Thymus (tissue), 11 donors: ENCODE measurements around the gene KCNMA1. TPM values are rescaled to one million over a fixed set of nuclear protein-coding genes. Genes with fewer than 3 reads are reported as not detected.

ENCODE experiments used
- DNase-seq, 9 donors: peaks; one replicate each; pipeline ENCODE4 v3.0.0-alpha.2; 2013; ENCODE audit warnings: low spot score in 9 of 9, low read depth in 6 of 9, missing footprints in 1 of 9
- H3K27ac ChIP-seq, 2 donors: one replicate each; pipeline ENCODE4 v1.5.1; 2013; ENCODE audit warnings: control low read depth in 1 of 2, low read depth in 1 of 2, low read length in 1 of 2, mild to moderate bottlenecking in 1 of 2, moderate library complexity in 1 of 2
- H3K27me3 ChIP-seq, 2 donors: one replicate each; pipeline ENCODE4 v1.5.1; 2013; ENCODE audit warnings: low read length in 1 of 2; ENCODE audit not compliant: control insufficient read depth in 2 of 2, insufficient read depth in 1 of 2
- H3K36me3 ChIP-seq, 2 donors: one replicate each; pipeline ENCODE4 v1.5.1; 2013; ENCODE audit warnings: low read length in 1 of 2, mild to moderate bottlenecking in 1 of 2, moderate library complexity in 1 of 2; ENCODE audit not compliant: control insufficient read depth in 2 of 2, insufficient read depth in 2 of 2
- H3K4me1 ChIP-seq, 2 donors: one replicate each; pipeline ENCODE4 v1.5.1; 2013; ENCODE audit warnings: low read length in 2 of 2; ENCODE audit not compliant: control insufficient read depth in 2 of 2, insufficient read depth in 2 of 2
- H3K4me3 ChIP-seq, 2 donors: one replicate each; pipeline ENCODE4 v1.5.1; 2013; ENCODE audit warnings: low read length in 2 of 2, control low read depth in 1 of 2, mild to moderate bottlenecking in 1 of 2
- H3K9me3 ChIP-seq, 2 donors: one replicate each; pipeline ENCODE4 v1.5.1; 2013; ENCODE audit warnings: low read length in 1 of 2, mild to moderate bottlenecking in 1 of 2; ENCODE audit not compliant: control insufficient read depth in 2 of 2, insufficient read depth in 1 of 2
- WGBS: extraction: QIAGEN DNeasy Blood & Tissue Kit; methylation state at CpG from one replicate; pipeline ENCODE4 v1.1.7; 2013; 5-methylcytosine and 5-hydroxymethylcytosine counted together
- polyA plus RNA-seq: library from polyadenylated mRNA; stranded (reverse); fragments of 200-250 nt; gene quantifications from one replicate; pipeline ENCODE4 v1.2.3, GENCODE V29; 2013
- total RNA-seq: library from RNA; stranded (reverse); fragments of 120-200 nt; gene quantifications from one replicate; pipeline ENCODE4 v1.2.4, GENCODE V29; 2013
- donor health status: healthy.

Gene KCNMA1
- total and polyA plus RNA-seq, 2 donors: 1.9 to 12.9 TPM

DNA sequence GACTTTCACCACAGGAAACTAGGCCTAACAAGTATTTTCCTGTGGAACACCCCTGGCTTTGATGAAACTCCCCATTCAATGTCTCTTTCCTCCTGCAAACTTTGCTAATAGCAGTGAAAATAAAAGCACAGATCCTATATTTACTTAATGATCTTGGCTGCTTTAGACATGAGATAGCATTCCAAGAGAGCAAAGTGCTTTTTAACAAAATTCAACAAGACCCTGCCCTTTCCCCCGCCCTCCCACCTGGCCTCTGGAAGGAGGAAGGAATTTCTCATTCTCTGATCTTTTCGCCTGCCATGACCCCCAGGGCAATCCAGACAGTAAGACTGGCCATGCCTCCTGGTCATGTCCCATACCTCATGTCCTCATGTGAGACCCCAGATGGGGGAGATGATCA lies 185.7 kb downstream of the KCNMA1 start:
- DNase-seq: no peak
- H3K27ac ChIP-seq: no peak overlapping the region
- no peaks in the 10 kb centered on the region for H3K9me3 ChIP-seq
- no peaks in the 10 kb centered on the region for H3K27me3 ChIP-seq
- H3K36me3 ChIP-seq: no peaks in the 10 kb centered on the region
- no peaks in the 10 kb centered on the region for H3K4me1 ChIP-seq
- no peak overlapping the region for H3K4me3 ChIP-seq
- WGBS: 98% methylated on average over 2 of the region's 2 CpGs

DNA sequence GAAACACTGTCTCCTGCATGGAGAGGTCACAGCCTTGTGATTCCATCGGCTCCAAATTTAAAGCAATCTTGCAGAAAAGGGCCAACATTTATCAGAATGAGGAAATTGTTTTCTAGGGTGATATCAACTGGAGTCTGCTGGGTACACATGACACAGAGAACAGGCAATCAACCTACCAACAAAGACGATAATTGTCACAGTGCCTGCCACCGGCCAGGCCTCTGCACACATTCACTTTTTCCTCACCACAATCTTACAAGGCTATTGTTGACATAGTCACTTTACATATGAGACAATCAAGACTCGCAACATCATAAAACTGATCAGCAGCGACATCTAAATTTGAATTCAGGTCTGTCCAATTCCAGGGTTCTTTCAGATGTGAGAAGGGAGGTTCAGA lies 189.4 kb downstream of the KCNMA1 start:
- Histone ChIP-seq H3K4me3 (no peak overlapping the region), H3K36me3 (no peaks in the 10 kb centered on the region), H3K4me1 (no peaks in the 10 kb centered on the region), H3K9me3 (no peaks in the 10 kb centered on the region), H3K27me3 (no peaks in the 10 kb centered on the region), H3K27ac (no peak overlapping the region)
- WGBS: 95% methylated on average over 5 of the region's 5 CpGs
- no peak for DNase-seq

DNA sequence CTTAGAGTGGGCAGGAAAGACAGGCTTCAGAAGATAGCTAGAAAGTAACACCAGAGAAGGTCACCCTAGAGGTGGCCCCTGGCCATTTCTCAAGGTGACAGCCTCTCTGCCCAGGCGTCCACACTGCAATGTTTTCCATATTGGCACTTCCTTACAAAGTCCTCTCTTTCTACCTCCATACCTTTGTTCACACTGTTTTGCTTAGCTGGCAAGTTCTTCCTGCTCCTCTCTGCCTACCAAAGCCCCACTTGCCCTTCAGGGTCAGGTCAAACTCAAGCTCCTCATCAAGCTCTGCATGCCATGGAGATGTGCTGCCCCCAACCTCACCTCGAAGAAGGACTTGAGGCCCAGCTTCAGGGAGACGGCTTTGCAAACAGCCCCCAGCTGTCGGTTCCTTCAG lies 190.9 kb downstream of the KCNMA1 start:
- H3K27me3 ChIP-seq: no peaks in the 10 kb centered on the region
- DNase-seq: no peak
- H3K36me3 ChIP-seq: no peaks in the 10 kb centered on the region
- WGBS: 98% methylated on average over 4 of the region's 4 CpGs
- no peak overlapping the region for H3K27ac ChIP-seq
- no peaks in the 10 kb centered on the region for H3K4me1 ChIP-seq
- no peaks in the 10 kb centered on the region for H3K9me3 ChIP-seq
- H3K4me3 ChIP-seq: no peak overlapping the region

DNA sequence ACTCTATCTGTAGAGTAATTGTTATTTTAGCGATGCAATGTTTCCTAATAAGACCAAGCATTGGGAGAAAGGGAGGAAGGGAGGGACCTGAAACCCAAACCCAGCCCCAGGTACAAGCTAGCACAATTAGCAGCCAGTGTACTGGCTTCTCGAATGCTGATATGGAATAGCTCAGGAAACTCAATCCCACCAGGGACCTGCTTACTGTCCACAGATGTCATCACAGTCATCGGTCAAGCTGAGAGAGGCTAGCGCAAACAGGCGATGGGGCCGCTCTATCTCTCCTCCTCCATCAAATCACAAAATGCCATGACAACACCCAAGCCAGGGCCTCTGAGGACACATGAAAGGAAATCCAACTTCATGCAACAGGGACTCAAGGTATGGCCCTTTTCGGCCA lies 192.1 kb downstream of the KCNMA1 start:
- H3K4me3 ChIP-seq: no peak overlapping the region
- no peak overlapping the region for H3K27ac ChIP-seq
- H3K4me1 ChIP-seq: no peaks in the 10 kb centered on the region
- WGBS: 92% methylated on average over 7 of the region's 7 CpGs
- H3K9me3 ChIP-seq: no peaks in the 10 kb centered on the region
- no peak for DNase-seq
- H3K36me3 ChIP-seq: no peaks in the 10 kb centered on the region
- no peaks in the 10 kb centered on the region for H3K27me3 ChIP-seq

DNA sequence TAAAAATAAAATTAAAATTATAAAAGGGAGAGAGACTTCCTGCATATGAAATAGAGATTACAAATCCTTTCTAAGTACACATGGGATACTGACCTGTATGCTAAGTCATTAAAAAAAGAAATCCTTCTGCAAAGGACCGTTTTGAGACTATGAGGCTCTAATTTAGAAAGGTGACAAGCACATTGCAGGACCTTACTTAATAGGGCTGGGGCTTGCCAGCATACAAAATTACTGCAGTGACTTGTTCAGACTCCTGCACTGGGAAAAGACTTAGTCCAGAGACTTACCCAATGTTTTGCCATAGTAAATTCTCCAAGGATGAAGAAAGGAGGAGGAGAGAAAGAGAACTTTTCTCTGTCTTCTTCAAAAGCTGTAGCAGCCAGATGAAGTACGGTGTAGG lies 193.6 kb downstream of the KCNMA1 start:
- H3K27me3 ChIP-seq: no peaks in the 10 kb centered on the region
- 63% methylated on average over 2 of the region's 2 CpGs for WGBS

DNA sequence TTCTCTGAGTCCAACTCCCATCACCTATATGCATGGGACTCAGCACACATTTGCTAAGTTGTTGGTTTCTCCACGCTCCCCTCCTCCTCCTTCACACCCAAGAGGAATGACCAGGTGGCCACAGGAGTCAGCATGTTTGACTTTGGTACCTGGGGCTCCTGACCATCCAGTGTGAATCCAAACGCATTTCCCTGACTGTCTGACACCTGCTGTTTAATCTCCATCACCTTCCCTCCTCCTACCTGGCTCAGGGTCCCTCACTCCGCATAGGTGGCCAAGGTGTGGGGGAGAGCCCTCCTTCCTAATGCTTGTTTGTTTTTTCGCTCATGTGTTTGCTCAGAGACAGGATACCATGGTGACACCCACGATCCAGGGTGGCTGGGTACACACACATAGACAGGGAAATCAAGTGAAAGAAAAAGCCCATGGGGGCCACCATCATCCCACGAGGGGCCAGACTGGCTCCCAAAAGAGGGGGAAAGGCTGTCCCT lies 194.9 kb downstream of the KCNMA1 start:
- WGBS: 84% methylated on average over 6 of the region's 6 CpGs
- no peaks in the 10 kb centered on the region for H3K27me3 ChIP-seq
- DNase-seq: no peak
- H3K36me3 ChIP-seq: no peaks in the 10 kb centered on the region
- no peak overlapping the region for H3K27ac ChIP-seq
- H3K9me3 ChIP-seq: no peaks in the 10 kb centered on the region
- no peak overlapping the region for H3K4me3 ChIP-seq
- no peaks in the 10 kb centered on the region for H3K4me1 ChIP-seq

More for the DNA sequence above, 193.6 kb downstream of the KCNMA1 start:
- no peak overlapping the region for H3K27ac ChIP-seq
- H3K36me3 ChIP-seq: no peaks in the 10 kb centered on the region
- no peak for DNase-seq
- no peak overlapping the region for H3K4me3 ChIP-seq
- H3K9me3 ChIP-seq: no peaks in the 10 kb centered on the region
- no peaks in the 10 kb centered on the region for H3K4me1 ChIP-seq

DNA sequence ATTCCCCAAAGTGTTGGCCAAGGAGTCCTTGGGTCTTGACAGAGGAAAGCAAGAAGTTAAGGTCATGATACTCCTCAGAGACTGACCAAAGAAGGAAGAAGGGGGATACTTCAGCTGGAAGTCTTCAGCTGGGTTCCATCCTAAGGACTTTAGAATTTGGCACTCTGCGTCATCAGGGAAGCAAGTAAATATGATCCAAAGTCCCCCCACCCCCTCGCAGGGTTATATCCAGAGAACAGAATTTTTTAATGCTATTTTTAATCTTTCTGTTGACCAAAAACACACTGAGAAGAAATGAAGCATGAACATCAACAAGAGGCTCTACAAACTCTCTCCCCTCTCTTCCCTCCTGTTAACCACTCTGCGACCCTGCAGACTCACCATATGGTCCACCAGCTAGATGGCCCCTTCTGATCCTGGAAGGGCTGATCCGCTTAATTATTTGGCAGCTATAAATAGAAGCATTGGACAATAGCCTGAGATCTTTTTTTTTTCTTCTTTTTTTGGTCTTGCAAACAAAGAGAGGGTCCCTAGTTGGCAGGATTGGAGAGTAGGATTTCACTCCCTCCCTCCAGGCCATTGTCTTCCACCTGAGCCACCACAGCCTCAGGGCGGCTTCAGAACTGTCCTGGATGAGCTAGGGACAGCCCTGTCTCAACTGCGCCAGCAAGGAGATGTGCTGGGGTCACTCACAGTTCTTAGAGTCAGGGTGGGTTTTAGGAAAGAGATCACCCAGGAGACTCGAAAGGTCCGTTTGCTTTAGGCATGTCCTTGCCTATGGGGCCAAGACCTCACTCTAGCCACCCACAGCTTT lies 196.0 kb downstream of the KCNMA1 start:
- Histone ChIP-seq H3K36me3 (no peaks in the 10 kb centered on the region), H3K4me1 (no peaks in the 10 kb centered on the region), H3K9me3 (no peaks in the 10 kb centered on the region), H3K27me3 (no peaks in the 10 kb centered on the region), H3K4me3 (no peak overlapping the region), H3K27ac (no peak overlapping the region)
- WGBS: 87% methylated on average over 8 of the region's 8 CpGs
- DNase-seq: no peak

DNA sequence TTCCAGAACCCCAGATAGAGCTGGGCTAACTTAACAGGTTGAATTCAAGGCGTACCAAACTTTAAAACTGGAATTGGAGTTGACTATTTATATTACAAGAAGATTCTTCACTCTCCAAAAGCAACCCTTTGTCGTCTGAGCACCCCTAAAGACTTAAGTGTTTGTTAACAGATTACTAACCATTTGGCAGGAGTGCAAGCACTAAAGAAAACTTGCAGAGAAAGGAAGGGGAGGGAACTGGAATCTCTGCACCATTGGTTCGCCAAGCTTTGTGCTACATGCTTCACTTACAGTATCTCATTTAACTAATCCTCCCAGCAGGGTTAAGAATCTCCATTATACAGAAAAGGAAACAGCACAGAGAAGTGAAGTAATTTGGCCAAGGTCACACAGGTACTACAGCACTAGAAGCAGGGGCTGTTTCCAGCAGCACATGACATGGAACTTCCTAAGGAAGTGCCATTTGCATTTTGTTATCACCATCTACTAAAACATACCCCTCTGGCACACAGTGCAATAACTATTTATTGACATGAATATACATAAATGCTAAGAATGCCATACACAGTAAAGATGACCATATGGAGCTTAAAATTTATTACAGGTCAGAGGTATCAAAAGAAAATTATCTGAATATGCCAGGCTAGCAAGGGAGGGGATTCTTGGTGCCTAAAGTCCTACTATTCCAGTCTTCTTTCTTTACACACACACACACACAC lies 201.2 kb downstream of the KCNMA1 start:
- Histone ChIP-seq H3K27ac (no peak overlapping the region), H3K4me1 (no peaks in the 10 kb centered on the region), H3K9me3 (no peaks in the 10 kb centered on the region), H3K36me3 (no peaks in the 10 kb centered on the region), H3K4me3 (no peak overlapping the region), H3K27me3 (no peaks in the 10 kb centered on the region)
- no peak for DNase-seq
- 91% methylated on average over 3 of the region's 3 CpGs for WGBS

DNA sequence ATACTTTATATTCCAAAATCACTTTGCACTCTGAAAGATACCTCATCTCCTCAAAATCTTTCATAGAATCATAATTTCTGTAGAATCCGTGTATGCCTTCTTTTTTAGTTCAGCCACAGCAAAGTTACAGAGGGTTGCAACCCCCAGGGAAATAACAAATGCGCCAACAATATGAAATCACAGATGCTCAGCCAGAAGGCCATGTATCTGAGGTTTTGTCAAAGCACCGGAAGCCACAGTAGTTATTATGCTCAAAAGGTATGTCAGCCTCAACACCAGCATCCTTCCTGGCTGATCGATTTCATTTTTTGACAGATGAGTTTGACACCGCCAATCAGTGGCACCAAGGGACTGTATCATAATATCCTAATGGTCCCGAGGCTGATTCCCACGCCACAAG lies 204.1 kb downstream of the KCNMA1 start:
- H3K27me3 ChIP-seq: no peaks in the 10 kb centered on the region
- no peaks in the 10 kb centered on the region for H3K4me1 ChIP-seq
- DNase-seq: no peak
- no peaks in the 10 kb centered on the region for H3K36me3 ChIP-seq
- H3K27ac ChIP-seq: no peak overlapping the region
- no peaks in the 10 kb centered on the region for H3K9me3 ChIP-seq
- 94% methylated on average over 7 of the region's 7 CpGs for WGBS
- no peak overlapping the region for H3K4me3 ChIP-seq
